GM04504 (cell line): ENCODE data around the gene ZRANB3.

Experiments
- DNase-seq: peaks from one replicate; pipeline ENCODE4 v3.0.0-alpha.2; 2012; ENCODE audit warnings: low read depth

Gene ZRANB3

GRCh38 chr2:135174049-135174809, 356.8 kb downstream of the ZRANB3 start:
- DNase-seq = no peak

GRCh38 chr2:135169900-135170753, 360.9 kb downstream of the ZRANB3 start:
- no peak for DNase-seq

GRCh38 chr2:135168204-135168856, 362.7 kb downstream of the ZRANB3 start:
- no peak for DNase-seq

GRCh38 chr2:135167273-135167672, 363.7 kb downstream of the ZRANB3 start:
- no peak for DNase-seq

- DNase-seq = peak; percentile 75
These were observed 366.6 kb downstream of the ZRANB3 start for GRCh38 chr2:135164431-135164830.

- no peak for DNase-seq
These were observed 367.1 kb downstream of the ZRANB3 start for GRCh38 chr2:135163901-135164300.

GRCh38 chr2:135163306-135163705, 367.7 kb downstream of the ZRANB3 start:
- no peak for DNase-seq

- no peak for DNase-seq
These were observed 368.2 kb downstream of the ZRANB3 start for GRCh38 chr2:135162786-135163185.

GRCh38 chr2:135162377-135162776, 368.6 kb downstream of the ZRANB3 start:
- DNase-seq = no peak

- DNase-seq = no peak
These were observed 371.8 kb downstream of the ZRANB3 start for GRCh38 chr2:135159191-135159590.

GRCh38 chr2:135157856-135158255, 373.2 kb downstream of the ZRANB3 start:
- no peak for DNase-seq

GRCh38 chr2:135154962-135155361, 376.1 kb downstream of the ZRANB3 start:
- DNase-seq = no peak

- no peak for DNase-seq
These were observed 378.7 kb downstream of the ZRANB3 start for GRCh38 chr2:135152361-135152760.

- no peak for DNase-seq
These were observed 379.4 kb downstream of the ZRANB3 start for GRCh38 chr2:135151615-135152014.

- DNase-seq = no peak
These were observed 380.3 kb downstream of the ZRANB3 start for GRCh38 chr2:135150725-135151124.

- no peak for DNase-seq
These were observed 381.8 kb downstream of the ZRANB3 start for GRCh38 chr2:135149251-135149650.

GRCh38 chr2:135144343-135144742, 386.7 kb downstream of the ZRANB3 start:
- no peak for DNase-seq

GRCh38 chr2:135142323-135142722, 388.7 kb downstream of the ZRANB3 start:
- no peak for DNase-seq

GRCh38 chr2:135140606-135141005, 390.4 kb downstream of the ZRANB3 start:
- DNase-seq = no peak

GRCh38 chr2:135132314-135132713, 398.7 kb downstream of the ZRANB3 start:
- DNase-seq = no peak

GRCh38 chr2:135130751-135131150, 400.3 kb downstream of the ZRANB3 start:
- no peak for DNase-seq

GRCh38 chr2:135125940-135126339, 405.1 kb downstream of the ZRANB3 start:
- DNase-seq = no peak
